Islet of Langerhans (tissue), 1 donor: ENCODE results near the gene DPYSL4.

Experiments used
- FAIRE-seq: peaks from one replicate; lab custom pipeline; 2011; peaks lifted over from hg19 to GRCh38; lab: Jason Lieb, UNC

The DPYSL4 gene

DNA sequence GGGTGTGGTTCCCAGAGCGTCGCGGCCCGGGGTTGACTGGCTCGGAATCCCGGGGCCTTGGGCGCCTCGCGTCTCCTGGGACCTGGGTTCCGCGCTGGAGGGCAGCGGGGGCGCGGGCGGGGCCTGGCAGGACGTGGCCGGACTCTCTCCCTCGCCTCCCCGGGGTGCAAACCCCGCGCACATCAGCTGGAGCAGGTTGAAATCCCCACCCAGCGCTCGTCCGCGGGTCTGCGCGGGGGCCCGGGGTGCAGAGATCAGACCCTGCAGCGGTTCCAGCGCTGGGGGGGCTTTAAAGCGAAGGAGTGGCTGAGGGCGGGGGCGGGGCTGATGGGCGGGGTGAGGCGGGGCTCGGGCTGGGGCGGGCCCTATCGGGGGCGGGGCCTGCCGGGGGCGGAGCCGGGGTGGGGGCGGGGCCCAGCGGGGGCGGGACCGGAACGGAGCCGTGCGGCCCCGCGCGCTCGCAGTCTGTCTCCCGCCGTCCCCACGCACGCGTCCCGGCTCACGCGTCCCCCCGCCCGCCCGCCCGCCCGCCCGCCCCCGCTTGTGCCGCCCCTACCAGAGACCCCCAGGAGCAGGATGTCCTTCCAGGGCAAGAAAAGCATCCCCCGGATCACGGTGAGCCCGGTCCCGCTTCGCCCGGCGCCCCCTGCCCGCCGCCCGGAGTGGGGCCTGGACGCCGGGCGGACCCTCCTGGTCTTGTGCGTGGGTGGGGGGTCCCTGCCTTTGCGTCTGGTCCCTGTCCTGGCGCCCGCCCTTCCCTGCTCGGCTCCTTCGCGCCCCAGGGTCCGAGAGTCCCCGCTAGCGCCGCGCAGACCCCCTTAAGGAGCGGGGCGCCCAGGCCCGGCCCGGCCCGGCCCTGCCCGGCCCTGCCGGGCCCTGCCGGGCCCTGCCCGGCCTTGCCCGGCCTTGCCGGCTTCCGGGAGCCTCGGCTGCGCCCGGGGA lies at the start of gene DPYSL4:
DPYSL4 (plus strand) TSS at position 461 of the 942 bp plus-strand sequence; CDS start at position 577, 116 bp downstream.
- FAIRE-seq = no peak

DNA sequence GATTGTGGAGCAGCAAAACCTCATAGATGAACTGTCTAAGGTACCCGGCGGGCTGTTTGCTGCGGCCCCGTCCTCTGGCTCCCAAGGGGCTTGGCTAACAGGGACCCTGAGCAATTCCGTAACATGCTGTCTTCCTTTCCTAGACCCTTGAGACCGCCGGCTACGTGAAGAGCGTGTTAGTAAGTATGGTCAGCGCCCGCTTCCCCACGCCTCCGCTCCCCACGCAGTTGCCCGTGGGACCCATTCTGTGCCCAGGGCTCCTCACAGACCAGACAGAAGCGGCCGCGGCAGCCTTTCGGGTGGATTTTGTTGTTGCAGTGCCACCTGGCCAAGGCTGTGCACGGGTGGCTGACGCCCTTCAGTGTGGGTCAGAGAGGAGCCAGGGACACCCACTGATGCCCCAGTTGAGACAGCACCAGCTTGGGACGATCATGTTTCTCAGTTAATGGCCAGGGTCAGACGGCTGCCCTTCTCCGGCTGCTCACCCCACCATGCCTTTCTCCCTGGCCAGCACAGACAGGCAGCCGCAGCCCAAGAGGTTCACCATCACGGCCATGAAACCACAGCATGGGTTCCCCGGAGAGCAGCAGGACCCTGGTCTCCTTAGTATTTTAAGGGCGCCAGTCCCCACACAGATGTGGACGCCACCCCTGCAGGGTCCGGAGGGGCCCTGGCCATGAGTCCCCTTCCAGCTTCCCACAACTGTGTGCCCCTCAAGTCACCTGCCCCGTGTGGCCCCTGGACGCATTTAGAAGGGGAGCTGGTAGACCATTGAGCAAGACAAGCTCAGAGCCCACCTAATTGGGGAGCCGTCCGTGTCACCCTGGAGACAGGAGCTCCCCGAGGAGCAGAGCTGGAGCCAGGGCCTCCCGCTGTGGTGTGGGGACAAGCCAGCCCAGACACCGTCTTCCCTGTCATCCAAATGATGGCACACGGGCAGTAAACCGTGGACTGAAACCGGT lies 49.4 kb upstream of the DPYSL4 start:
- no peak for FAIRE-seq

DNA sequence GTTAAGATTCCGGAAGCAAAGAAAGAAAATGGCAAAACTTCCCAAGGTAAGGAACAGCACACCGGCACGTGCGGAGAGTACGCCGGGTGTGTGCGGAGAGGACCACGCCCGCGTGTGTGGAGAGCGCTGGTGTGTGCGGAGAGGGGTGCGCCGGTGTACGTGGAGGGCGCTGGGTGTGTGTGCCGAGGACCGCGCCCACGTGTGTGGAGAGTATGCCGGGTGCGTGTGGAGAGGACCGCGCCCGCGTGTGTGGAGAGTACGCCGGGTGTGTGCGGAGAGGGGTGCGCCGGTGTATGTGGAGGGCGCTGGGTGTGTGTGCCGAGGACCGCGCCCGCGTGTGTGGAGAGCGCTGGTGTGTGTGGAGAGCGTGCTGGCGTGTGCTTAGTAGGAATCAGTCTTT lies 48.6 kb upstream of the DPYSL4 start:
- FAIRE-seq = no peak

DNA sequence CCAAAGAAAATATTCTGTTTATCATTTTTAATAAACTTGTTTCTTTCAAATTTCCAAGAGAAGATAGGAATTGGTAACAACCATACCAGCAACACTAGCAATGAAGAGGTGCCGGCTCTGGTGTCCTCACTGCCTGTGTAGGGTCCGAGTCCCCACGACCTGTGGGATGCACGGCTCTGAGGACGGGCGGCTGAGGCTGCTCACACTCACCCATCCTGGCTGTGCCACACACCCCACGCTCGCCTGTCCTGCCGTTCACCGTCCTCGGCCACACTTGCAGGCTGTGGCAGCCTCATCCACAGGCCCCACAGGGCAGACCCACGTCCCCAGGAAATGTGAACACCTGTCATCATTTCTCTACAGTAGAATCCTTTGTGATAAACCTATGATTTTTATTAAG lies 48.2 kb upstream of the DPYSL4 start:
- no peak for FAIRE-seq

DNA sequence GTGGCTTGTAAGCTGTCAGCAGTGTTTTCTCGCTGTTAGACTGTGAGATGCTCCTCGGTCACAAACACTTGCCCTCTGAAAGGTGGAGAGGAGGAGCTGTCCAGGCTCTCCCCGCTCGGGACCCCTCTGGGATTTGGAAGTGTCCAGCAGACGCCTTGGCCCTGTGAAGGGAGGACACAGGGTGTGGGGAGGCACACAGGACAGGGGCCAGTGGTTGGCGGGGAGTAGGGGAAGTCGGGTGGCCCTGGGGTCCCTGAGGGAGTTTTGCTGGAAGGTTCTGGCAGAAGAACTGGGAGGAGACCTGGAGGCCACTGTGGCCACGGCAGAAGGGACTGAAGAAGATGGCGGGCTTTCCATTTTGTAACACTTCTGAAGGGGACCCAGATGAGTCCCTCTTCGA lies 47.2 kb upstream of the DPYSL4 start:
- FAIRE-seq = no peak

DNA sequence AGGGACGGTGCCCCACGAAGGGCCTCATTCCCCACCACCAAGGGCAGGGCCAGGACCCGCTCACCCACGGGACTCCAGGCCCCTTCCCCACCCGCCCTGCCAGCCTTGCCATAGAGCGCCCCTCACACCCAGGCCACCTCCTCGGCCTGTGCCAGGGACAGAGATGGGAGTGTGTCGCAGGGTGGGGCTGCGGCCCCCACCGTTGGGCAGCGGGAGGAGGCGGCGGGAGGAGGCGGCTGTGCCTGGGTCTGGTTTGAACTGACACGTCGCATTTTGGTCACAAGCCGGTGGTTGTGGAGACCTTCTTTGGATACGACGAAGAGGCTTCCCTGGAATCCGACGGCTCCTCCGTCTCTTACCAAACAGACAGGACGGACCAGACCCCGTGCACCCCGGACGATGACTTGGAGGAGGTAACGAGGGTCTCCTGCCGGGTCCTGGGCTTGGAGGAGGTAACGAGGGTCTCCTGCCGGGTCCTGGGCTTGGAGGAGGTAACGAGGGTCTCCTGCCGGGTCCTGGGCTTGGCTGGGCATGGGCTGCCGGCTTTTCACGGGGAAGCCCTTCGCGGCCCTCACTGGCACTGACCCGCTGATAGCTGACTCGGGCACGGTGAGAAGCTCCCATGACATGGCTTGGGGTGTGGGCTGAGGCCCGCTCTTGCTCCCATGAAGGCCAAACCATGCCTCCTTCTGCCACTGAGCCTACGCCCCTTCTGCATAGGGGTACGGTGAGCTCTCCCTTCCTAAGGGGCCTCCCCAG lies 46.4 kb upstream of the DPYSL4 start:
- FAIRE-seq = no peak

DNA sequence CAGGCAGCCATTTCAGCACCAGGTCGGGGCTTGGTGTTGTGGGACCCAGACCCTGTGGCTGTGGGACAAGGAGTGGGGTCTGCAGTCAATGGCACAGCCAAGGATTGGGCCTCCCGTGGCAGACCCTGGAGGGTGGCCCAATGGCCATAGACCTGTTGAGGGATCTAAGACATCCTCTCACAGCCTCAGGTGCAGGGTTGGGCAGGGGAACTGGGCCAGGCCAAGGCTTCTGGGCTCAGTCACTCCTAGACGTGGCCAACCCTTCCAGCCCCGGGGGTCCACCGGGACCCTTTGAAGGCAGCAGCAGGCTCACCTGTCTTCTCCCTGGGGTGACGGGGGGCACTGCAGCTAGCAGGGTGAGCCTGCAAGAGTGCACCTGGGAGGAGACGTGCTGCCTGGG lies 45.7 kb upstream of the DPYSL4 start:
- no peak for FAIRE-seq

DNA sequence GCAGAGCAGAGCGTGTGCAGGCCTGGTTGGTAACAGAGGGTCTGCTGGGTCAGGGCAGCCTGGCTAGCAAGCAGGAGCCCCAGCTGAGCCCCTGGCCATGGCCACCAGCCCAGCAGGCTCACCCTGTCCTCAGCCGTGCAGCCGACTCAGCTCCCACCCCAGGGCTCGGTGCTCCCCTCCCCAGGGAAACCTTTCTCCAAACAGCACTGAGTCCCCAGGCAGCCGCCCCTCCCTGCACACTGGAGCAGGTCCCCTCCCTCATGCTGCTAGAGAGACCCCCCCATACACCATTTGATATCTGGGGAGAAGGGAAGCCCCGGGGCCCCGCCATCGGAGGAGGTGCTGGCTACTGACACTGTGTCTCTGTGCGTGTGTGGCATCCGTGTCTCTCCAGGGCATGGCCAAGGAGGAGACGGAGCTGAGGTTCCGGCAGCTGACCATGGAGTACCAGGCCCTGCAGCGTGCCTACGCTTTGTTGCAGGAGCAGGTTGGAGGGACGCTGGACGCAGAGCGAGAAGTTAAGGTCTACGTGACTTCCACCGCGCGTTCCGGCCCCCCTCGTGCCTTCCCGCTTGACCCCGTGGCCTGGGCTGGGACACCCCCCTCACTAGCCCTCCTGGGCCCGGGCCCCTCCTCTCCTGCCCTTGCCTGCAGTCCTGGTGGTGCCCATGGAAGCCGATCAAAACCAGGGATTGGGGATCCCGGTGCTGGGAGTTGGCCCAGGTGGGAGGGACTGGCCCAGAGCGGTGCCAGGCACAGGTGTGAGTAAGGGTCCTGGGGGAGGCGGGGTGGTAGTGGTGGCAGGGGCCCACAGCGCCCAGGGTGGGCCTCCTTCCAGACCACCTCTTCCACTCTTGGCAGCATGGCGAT lies 45.0 kb upstream of the DPYSL4 start:
- no peak for FAIRE-seq

DNA sequence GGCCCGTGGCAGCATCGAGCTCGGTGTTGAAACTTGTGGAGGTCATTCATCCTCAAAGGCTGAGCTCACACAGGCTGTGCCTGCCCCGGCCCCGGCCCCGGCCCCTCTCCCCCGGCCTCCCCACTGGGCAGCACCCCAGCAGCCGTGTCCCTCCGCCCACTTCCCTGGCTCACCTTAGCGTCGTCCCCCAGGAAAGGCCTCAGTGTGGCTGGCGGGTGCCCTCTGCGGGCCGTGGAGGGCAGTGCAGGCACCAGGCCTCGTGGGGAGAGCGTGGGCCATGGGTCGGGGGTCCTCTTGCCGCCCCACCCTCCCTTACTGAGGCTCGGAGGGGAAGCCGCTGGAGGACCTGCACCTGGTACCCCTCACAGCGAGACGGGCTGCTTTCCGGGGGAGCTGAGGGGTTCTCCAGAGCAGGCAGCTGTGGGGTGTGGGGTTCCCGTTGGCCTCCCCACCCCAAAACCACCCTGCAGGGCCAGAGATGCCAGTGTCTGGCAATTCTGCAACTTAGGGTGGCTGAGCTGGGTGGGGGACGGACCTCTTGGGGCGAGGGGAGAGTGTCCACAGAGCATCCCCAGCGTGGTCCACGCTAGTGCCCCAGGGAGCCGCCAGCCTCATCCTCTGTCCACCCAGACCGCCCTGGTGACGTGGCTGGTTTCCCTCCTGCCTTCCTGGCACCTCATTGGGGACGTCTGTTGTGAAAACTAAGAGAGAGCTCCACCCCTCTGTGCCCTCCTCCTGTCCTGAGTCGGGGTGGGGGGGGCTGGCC lies 44.2 kb upstream of the DPYSL4 start:
- FAIRE-seq = no peak

DNA sequence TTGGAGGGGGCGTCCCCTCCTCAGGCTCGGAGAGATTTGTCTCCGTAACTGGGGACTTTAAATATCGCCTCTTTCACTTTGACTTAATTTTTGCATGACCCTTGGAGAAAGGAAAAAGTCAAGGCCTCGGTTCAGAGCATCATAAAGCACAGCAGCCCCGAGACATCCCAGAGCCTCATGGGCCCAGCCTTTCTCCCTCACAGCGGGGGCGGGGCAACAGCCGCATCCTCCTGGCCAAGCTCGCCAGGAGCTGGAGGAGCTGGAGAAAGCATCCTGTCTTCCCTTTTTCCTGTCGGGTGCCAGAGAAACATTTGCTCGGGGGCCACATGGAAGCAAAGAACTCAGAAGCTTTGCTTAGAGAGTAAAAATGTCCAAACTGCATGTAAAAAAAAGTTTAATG lies 43.6 kb upstream of the DPYSL4 start:
- FAIRE-seq = no peak

DNA sequence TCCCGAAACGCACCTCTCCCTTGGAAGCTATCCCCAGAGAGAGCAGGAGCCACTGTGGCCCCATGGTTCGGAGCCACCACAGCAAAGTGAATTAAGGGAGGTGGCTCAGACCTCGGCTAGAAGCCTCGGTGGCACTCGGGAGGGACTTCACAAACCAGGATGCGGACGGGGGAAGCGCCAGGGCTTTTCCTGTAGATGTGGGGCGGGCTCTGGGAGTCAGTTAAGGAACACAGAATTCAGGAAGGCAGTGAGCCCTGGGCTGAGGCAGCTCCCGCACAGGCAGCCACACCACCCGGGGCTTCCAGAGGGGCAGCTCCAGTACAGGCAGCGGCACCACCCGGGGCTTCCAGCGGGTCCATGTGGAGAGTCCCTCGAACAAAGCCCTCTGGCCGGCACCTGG lies 42.7 kb upstream of the DPYSL4 start:
- no peak for FAIRE-seq

DNA sequence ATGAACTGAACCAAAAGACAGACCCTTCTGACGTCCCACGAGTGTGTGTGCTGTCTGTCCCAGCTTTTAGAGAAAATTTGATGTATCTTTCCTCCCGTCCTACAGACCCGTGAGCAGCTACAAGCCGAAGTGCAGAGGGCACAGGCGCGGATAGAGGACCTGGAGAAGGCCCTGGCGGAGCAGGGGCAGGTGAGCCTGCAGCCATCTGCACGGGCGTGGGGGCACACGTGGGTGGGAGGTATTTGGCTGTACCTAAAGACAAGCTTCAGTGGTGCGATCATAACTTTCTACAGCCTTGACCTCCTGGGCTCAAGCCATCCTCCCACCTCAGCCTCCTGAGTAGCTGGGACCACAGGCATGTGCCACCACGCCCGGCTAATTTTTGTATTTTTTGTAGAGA lies 41.7 kb upstream of the DPYSL4 start:
- FAIRE-seq = no peak

DNA sequence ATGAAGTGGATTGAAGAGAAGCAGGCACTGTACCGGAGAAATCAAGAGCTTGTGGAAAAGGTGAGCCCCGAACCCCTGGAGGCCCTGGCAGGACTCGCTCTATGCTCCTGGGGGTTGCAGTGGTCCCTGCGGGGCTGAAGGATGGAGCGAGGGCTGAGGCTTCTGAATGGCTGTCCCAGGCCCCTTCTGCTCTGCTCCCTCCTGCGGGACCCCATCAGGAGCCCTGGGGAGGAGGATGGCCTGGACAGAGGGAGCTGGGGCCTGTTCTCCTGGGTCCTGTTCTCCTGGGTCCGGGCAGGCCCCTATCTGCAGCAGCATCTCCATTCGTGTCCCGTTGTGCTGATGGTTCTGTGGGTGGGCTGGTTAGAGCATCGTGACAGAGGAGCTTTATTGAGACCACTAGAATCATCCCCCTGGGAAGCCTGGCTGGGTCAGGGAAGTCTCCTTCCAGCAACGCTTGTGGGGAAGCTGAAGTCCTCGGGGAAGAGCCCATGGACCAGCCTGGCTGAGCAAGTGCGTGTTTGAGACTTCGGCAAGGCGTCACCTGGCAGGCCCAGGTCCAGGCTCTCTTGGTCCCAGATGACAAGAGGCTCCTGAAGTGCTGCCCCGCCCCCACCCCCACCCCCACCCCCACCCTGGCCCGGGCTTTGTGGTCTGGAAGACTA lies 41.1 kb upstream of the DPYSL4 start:
- FAIRE-seq = no peak

DNA sequence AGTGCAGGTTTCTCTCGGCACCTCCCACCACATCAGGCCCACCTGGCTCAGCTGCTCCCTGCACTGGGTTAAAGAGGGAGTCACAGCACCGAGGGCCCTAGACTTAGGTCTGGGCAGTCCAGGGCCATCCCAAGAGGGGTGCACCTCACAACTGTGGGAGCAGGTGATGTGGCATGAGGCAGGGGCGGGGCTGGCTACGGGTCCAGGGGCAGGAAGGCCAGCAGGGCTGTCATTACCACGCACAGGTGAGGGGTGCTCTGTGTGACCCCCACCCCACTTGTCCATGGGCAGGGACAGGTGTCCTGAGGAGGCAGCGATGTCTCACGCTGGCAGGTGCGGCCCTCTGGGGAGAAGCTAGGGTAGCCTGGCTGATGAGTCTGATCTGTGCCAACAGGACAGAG lies 40.5 kb upstream of the DPYSL4 start:
- no peak for FAIRE-seq

DNA sequence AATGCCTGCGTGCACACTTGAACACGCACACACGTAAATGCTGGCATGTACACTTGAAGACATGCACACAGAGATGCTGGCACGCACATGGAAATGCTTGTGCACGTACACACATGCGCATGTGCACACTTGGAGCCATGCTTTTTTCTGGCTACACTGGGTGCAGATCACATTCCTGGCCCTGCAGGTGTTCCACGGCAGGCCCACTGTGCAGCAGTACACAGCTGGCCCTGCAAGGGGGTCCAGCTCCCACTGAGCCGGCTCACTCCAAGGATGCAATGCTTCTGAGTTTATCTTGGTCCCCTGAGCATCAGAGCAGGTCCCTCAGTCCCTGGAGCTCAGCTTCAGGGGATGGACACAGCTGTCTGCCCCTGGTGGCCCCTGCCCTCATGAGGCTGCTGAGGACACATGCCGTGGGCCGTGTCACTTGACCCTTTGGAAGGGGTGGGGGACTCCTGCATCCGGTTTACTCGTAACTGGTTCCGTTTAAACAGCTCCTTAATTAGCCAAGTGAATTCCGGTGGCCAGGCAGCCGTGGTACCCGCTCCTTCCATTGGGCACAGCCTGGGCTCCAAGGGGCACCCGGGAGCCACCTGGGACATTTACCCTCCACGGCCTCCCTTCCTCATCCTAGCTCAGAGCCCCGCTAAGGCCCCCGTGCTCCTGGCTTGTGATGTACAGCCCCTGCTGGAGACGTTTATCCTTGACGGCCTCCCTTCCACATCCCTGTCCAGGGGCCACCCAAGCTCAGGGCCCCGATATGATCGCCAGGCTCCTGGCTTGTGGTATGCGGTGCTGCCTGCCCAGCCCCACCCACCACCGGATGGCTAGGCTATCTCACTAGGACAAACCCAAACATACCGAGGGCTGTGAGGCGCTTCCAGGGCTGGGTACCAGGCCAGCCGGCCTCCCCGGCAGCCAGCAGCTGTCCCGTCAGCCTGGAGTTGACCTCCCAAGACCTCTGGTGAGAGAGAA lies 39.5 kb upstream of the DPYSL4 start:
- FAIRE-seq = no peak

DNA sequence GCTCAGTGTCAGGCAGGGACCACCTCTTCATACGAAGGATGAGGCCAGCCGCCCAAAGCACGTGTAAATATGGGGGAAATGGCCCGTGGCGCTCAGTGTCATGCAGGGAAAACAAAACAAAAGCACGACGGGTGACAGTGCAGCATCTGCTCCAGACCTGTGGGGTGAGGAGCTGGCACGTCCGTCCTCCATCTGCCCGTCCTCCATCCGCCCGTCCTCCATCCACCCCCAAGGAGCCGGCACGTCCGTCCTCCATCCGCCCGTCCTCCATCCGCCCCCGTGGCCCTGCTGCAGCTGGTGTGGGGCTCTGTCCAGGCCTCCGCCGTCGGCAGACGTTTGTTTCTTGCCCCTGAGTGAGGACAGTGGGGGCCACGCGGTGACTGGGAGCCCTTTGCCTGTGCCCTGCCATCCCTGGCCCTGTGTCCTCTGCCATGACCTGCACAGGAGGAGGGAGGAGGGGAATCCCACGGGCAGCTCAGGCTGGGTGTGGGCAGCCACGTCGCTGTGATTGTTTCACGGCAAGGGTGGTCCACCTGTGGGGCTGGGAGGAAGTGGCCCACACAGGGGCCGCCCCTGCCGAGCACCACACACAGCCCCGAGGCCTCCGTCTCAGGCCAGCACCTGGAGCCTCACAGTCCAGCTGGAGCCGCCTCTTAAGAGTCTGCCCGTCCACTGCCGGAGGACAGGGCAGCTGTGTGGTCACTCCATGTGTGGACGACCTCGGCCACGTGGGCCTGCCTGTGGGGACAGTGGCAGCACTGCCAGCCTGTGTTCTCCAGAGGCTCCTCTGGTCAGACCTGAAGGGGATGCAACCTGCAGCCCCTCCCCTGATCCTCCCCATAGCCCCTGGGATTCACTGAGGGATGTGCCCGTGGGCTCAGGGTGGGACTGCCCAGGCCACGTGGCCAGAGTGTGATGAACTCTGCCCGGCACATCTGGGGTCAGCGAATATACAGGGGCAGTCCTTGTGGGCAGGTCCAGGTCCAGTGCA lies 38.2 kb upstream of the DPYSL4 start:
- FAIRE-seq = no peak

DNA sequence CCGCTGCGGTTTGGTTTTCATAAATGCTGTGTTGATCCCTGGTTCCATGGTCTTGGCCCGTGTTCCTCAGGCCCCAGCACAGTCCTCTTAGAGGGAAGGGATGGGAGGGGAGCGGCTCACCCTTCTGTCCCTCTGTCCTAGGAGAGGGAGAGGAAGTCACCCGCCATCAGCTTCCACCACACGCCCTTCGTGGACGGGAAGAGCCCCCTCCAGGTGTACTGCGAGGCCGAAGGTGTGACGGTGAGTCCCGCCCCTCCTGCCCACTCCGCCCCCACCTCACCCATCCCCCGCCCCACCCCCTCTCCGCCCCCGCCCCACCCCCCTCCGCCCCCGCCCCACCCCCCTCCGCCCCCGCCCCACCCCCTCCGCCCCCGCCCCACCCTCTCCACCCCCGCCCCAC lies 37.5 kb upstream of the DPYSL4 start:
- FAIRE-seq = no peak
